IMR-90 (cell line): ENCODE data around the gene FNDC11. TPM values are rescaled to one million over a fixed set of nuclear protein-coding genes. Genes with fewer than 3 reads are reported as not detected.
"Not testable (repeated sequence)": the region's sequence is repeated elsewhere in the genome, so short reads cannot be mapped to it uniquely, and the experiment has no call there.

ENCODE experiments used
- ATAC-seq: fragments of 200-7000 bp; cut with Tn5 transposase; 2 replicates; pipeline ENCODE4 v1.9.1; 2020; ENCODE audit warnings: low read depth, mild to moderate bottlenecking, moderate library complexity
- BruUV-seq: library from RNA; stranded (reverse); fragments of 400-500 nt; replicated peaks from 2 replicates; lab custom pipeline; 2021; lab: Mats Ljungman, UMichigan
- CTCF ChIA-PET: fragments of 300-600 bp; formaldehyde crosslinking; extraction: SDS; loops from one replicate; lab custom pipeline; 2021; ENCODE audit warnings: antibody characterized with exemption; lab: Yijun Ruan, JAX
- POLR2A ChIA-PET: fragments of 300-600 bp; sonication (Branson Sonifier 250); formaldehyde crosslinking; loops from one replicate; lab custom pipeline; 2022; ENCODE audit warnings: antibody characterized with exemption; ENCODE audit not compliant: unreplicated experiment; lab: Charles Lee
- DNase-seq: peaks from one replicate; pipeline ENCODE4 v3.0.0; 2013
- H2AFZ ChIP-seq: replicated peaks from 2 replicates; pipeline ENCODE3; 2013; ENCODE audit warnings: low read length, mild to moderate bottlenecking; ENCODE audit not compliant: poor library complexity
- H2AK5ac ChIP-seq: 2 replicates; pipeline ENCODE4 v1.6.1; 2013; ENCODE audit warnings: low read depth, low read length, inconsistent platforms
- H2AK9ac ChIP-seq: replicated peaks from 2 replicates; pipeline ENCODE3; 2013; ENCODE audit warnings: mild to moderate bottlenecking, low read depth, low read length, moderate library complexity; ENCODE audit not compliant: poor library complexity
- H2BK120ac ChIP-seq: 2 replicates; pipeline ENCODE4 v1.6.1; 2013; ENCODE audit warnings: low read depth, low read length, inconsistent platforms
- H2BK15ac ChIP-seq: 3 replicates; pipeline ENCODE4 v1.6.1; 2013; ENCODE audit warnings: low read depth, low read length, inconsistent platforms
- H2BK20ac ChIP-seq: 2 replicates; pipeline ENCODE4 v1.6.1; 2013; ENCODE audit warnings: low read depth, mild to moderate bottlenecking, inconsistent platforms, low read length, moderate library complexity
- H2BK5ac ChIP-seq: 2 replicates; pipeline ENCODE4 v1.6.1; 2013; ENCODE audit warnings: mild to moderate bottlenecking, low read depth, low read length, inconsistent platforms; ENCODE audit not compliant: poor library complexity, severe bottlenecking
- H3K14ac ChIP-seq: replicated peaks from 2 replicates; pipeline ENCODE4 v1.6.1; 2013; ENCODE audit warnings: low read depth, low read length, inconsistent platforms
- H3K18ac ChIP-seq: 2 replicates; pipeline ENCODE4 v1.6.1; 2013; ENCODE audit warnings: low read depth, low read length, control low read depth
- H3K23ac ChIP-seq: 2 replicates; pipeline ENCODE4 v1.6.1; 2013; ENCODE audit warnings: low read depth, low read length, inconsistent platforms
- H3K27ac ChIP-seq: 2 replicates; pipeline ENCODE4 v1.5.1; 2013; ENCODE audit warnings: mild to moderate bottlenecking, control low read depth, low read length; ENCODE audit not compliant: insufficient read depth
- H3K27me3 ChIP-seq: 2 replicates; pipeline ENCODE4 v1.6.1; 2013; ENCODE audit warnings: low read length; ENCODE audit not compliant: control insufficient read depth, insufficient read depth
- H3K36me3 ChIP-seq: 2 replicates; pipeline ENCODE4 v1.6.1; 2013; ENCODE audit warnings: low read length, mixed read lengths; ENCODE audit not compliant: control insufficient read depth, insufficient read depth
- H3K4ac ChIP-seq: 2 replicates; pipeline ENCODE4 v1.6.1; 2013; ENCODE audit warnings: low read depth, low read length, inconsistent platforms
- H3K4me1 ChIP-seq: 2 replicates; pipeline ENCODE4 v1.6.1; 2013; ENCODE audit warnings: low read length, mixed read lengths; ENCODE audit not compliant: control insufficient read depth, insufficient read depth
- H3K4me2 ChIP-seq: 2 replicates; pipeline ENCODE4 v1.6.1; 2013; ENCODE audit warnings: low read depth, mild to moderate bottlenecking, control low read depth, low read length, moderate library complexity
- H3K4me3 ChIP-seq: 2 replicates; pipeline ENCODE4 v1.5.1; 2013; ENCODE audit warnings: low read depth, mild to moderate bottlenecking, control low read depth, low read length, moderate library complexity; ENCODE audit not compliant: insufficient read depth
- H3K56ac ChIP-seq: 2 replicates; pipeline ENCODE4 v1.6.1; 2013; ENCODE audit warnings: low read length, inconsistent platforms; ENCODE audit not compliant: insufficient read depth; ENCODE audit errors: extremely low read depth
- H3K79me1 ChIP-seq, 2 experiments: 2 replicates each; pipeline ENCODE4 v1.6.1; 2013; ENCODE audit warnings: low read length in 2 of 2, inconsistent platforms in 1 of 2, low read depth in 1 of 2
- H3K9ac ChIP-seq: 2 replicates; pipeline ENCODE4 v1.6.1; 2013; ENCODE audit warnings: low read depth, low read length, control low read depth
- H3K9me1 ChIP-seq: 2 replicates; pipeline ENCODE4 v1.6.1; 2013; ENCODE audit warnings: low read length, inconsistent platforms; ENCODE audit not compliant: insufficient read depth
- H3K9me3 ChIP-seq: 2 replicates; pipeline ENCODE4 v1.6.1; 2013; ENCODE audit warnings: low read length; ENCODE audit not compliant: control insufficient read depth, insufficient read depth
- H4K20me1 ChIP-seq: 2 replicates; pipeline ENCODE4 v1.6.1; 2013; ENCODE audit warnings: low read length, inconsistent platforms; ENCODE audit not compliant: insufficient read depth
- H4K5ac ChIP-seq: 2 replicates; pipeline ENCODE4 v1.6.1; 2013; ENCODE audit warnings: mild to moderate bottlenecking, low read depth, low read length, control low read depth
- H4K8ac ChIP-seq, 2 experiments: 2 replicates each; pipeline ENCODE4 v1.6.1; 2013; ENCODE audit warnings: low read depth in 2 of 2, low read length in 2 of 2, control low read depth in 1 of 2, inconsistent platforms in 1 of 2
- H4K91ac ChIP-seq: 2 replicates; pipeline ENCODE4 v1.6.1; 2013; ENCODE audit warnings: low read depth, low read length, inconsistent platforms; ENCODE audit not compliant: insufficient read depth
- CHD1 ChIP-seq: IDR thresholded peaks from 2 replicates; pipeline ENCODE4 v1.6.1; 2012; ENCODE audit warnings: low read depth, low read length, improper control_type of control experiment
- FOS ChIP-seq: fragments of 150-350 bp; IDR thresholded peaks from 2 replicates; pipeline ENCODE4 v1.6.1; 2016; ENCODE audit warnings: low read depth, low read length
- MXI1 ChIP-seq: IDR thresholded peaks from 2 replicates; pipeline ENCODE4 v1.6.1; 2012; ENCODE audit warnings: low read depth, mild to moderate bottlenecking, low read length, moderate library complexity, borderline replicate concordance
- POLR2A ChIP-seq: IDR thresholded peaks from 2 replicates; pipeline ENCODE4 v1.6.1; 2012; ENCODE audit warnings: mild to moderate bottlenecking, low read depth, low read length
- SMC3 ChIP-seq: fragments of 150-350 bp; IDR thresholded peaks from 2 replicates; pipeline ENCODE4 v1.6.1; 2016; ENCODE audit warnings: low read depth, mild to moderate bottlenecking, antibody characterized with exemption, low read length, moderate library complexity
- WGBS, 2 experiments: methylation state at CpG; one replicate each; pipeline versions ENCODE4 v1.1.5 to v1.1.7; 2013; ENCODE audit warnings: missing lambda C conversion rate in 2 of 2; ENCODE audit not compliant: insufficient read length in 1 of 2; ENCODE audit errors: extremely low coverage in 2 of 2; 5-methylcytosine and 5-hydroxymethylcytosine counted together
- dilution Hi-C: fragments of 300-500 bp; cut with HindIII; formaldehyde crosslinking; loops from one replicate; pipeline ENCODE4 v1.14.3; 2018; ENCODE audit warnings: low sequenced_read_pairs; ENCODE audit not compliant: unreplicated experiment
- in situ Hi-C: fragments of 300-500 bp; cut with MboI; formaldehyde crosslinking; loops from 3 replicates; pipeline ENCODE4 v1.14.3; 2019; ENCODE audit warnings: low sequenced_read_pairs, inconsistent platforms, mixed read lengths
- intact Hi-C: fragments of 100-400 bp; cut with micrococcal nuclease; formaldehyde crosslinking; loops from 2 replicates; pipeline ENCODE4 v1.10.0; 2022
- polyA plus RNA-seq, 3 experiments: library from polyadenylated mRNA; depleted of rRNA; stranded (reverse); fragments of >200 nt; gene quantifications; 2 replicates each; pipeline ENCODE4 v1.2.3, GENCODE V29; 2012; ENCODE audit warnings: low replicate concordance in 1 of 3
- total RNA-seq: library from RNA; depleted of rRNA; stranded (reverse); fragments of >200 nt; gene quantifications from 2 replicates; pipeline ENCODE4 v1.2.3, GENCODE V29; 2012
- TF ChIP-seq, protein P1 (sequence below): fragments of 150-350 bp; IDR thresholded peaks from 2 replicates; pipeline ENCODE4 v1.6.1; 2016; ENCODE audit warnings: low read depth, mild to moderate bottlenecking, low read length, moderate library complexity, borderline replicate concordance

The FNDC11 gene
- total and polyA plus RNA-seq, 2 of the 4 experiments (the other 2 are of a cell fraction) = 0.36 to 1.0 TPM

GRCh38 chr20:63570281-63571086 lies 16.5 kb downstream of the FNDC11 start:
- no peak overlapping the region for H2BK5ac ChIP-seq
- intact Hi-C loops (no loop called here), in situ Hi-C loops (no loop called here), dilution Hi-C loops (no loop called here)
- H3K36me3 ChIP-seq = peaks cover 24% of the 10 kb centered on the region
- H3K9me3 ChIP-seq = no peaks in the 10 kb centered on the region
- no peak overlapping the region for H2BK20ac ChIP-seq
- peaks cover 3% of the 10 kb centered on the region; the same call in 1 of the 2 replicates for H3K9me1 ChIP-seq
- ATAC-seq = no peak
- H2BK120ac ChIP-seq = no peak overlapping the region
- no peak overlapping the region for H3K56ac ChIP-seq
- peak overlapping the region; percentile 21 for H2AFZ ChIP-seq
- no peaks in the 10 kb centered on the region for H4K20me1 ChIP-seq
- no peak overlapping the region for H3K4me2 ChIP-seq
- H3K79me1 ChIP-seq = peaks cover 4 to 13% of the 10 kb centered on the region in 2 experiments
- DNase-seq = no peak
- H3K4ac ChIP-seq = no peak overlapping the region
- no peak overlapping the region for H4K91ac ChIP-seq
- no peak overlapping the region for H3K27ac ChIP-seq
- H2BK15ac ChIP-seq = no peak overlapping the region
- no peak overlapping the region for H3K4me3 ChIP-seq
- WGBS, 2 experiments = 100% methylated on average over 5 of the region's 28 CpGs; no CpG with 5 or more reads in 1 of the 2 experiments
- peaks cover 10% of the 10 kb centered on the region for H3K4me1 ChIP-seq
- H3K18ac ChIP-seq = no peak overlapping the region
- ChIA-PET CTCF (no interaction called here), POLR2A (no interaction called here)
- no peak overlapping the region for H2AK9ac ChIP-seq
- no peak overlapping the region for H2AK5ac ChIP-seq
- no peak overlapping the region for H3K9ac ChIP-seq
- no peak overlapping the region for H4K8ac ChIP-seq
- H3K27me3 ChIP-seq = no peaks in the 10 kb centered on the region
- H3K23ac ChIP-seq = no peak overlapping the region
- H3K14ac ChIP-seq = no peak overlapping the region
- TF ChIP-seq CHD1 (no peak), FOS (no peak), SMC3 (no peak), POLR2A (no peak), MXI1 (no peak)
- TF ChIP-seq, protein P1, sequence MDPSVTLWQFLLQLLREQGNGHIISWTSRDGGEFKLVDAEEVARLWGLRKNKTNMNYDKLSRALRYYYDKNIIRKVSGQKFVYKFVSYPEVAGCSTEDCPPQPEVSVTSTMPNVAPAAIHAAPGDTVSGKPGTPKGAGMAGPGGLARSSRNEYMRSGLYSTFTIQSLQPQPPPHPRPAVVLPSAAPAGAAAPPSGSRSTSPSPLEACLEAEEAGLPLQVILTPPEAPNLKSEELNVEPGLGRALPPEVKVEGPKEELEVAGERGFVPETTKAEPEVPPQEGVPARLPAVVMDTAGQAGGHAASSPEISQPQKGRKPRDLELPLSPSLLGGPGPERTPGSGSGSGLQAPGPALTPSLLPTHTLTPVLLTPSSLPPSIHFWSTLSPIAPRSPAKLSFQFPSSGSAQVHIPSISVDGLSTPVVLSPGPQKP = no peak
- no peak overlapping the region for H4K5ac ChIP-seq
- no TSS peak for BruUV-seq

DNA sequence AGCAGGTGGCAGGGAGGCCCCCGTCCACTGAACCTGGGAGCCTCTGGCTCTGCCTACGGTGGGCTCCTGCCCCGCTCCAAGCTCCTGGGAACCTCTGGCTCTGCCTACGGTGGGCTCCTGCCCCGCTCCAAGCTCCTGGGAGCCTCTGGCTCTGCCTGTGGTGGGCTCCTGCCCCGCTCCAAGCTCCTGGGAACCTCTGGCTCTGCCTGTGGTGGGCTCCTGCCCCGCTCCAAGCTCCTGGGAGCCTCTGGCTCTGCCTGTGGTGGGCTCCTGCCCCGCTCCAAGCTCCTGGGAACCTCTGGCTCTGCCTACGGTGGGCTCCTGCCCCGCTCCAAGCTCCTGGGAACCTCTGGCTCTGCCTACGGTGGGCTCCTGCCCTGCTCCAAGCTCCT lies 17.1 kb downstream of the FNDC11 start:
- intact Hi-C loops, dilution Hi-C loops: not testable (repeated sequence)

More for the DNA sequence above, 17.1 kb downstream of the FNDC11 start:
- H2BK20ac ChIP-seq, H3K9ac ChIP-seq, H2BK120ac ChIP-seq, BruUV-seq, DNase-seq, H3K4me2 ChIP-seq, in situ Hi-C loops, H4K5ac ChIP-seq, H2AFZ ChIP-seq, ATAC-seq, H3K14ac ChIP-seq, H3K9me1 ChIP-seq, H2BK5ac ChIP-seq, H4K8ac ChIP-seq, H3K27me3 ChIP-seq, H2AK5ac ChIP-seq, CTCF ChIA-PET, H3K23ac ChIP-seq, H2AK9ac ChIP-seq, H2BK15ac ChIP-seq, POLR2A ChIA-PET, H3K18ac ChIP-seq, H3K27ac ChIP-seq, H3K56ac ChIP-seq, H3K9me3 ChIP-seq, H4K20me1 ChIP-seq, H4K91ac ChIP-seq, H3K4ac ChIP-seq, H3K4me3 ChIP-seq: not testable (repeated sequence)
- H3K79me1 ChIP-seq = peaks cover 4 to 13% of the 10 kb centered on the region in 2 experiments
- WGBS, 2 experiments = no CpG with 5 or more reads among the region's 11 CpGs
- H3K36me3 ChIP-seq = peaks cover 19% of the 10 kb centered on the region
- H3K4me1 ChIP-seq = peaks cover 10% of the 10 kb centered on the region
